Fibroblast of lung (primary cell): ENCODE data around the gene CPM. TPM values are rescaled to one million over a fixed set of nuclear protein-coding genes. Genes with fewer than 3 reads are reported as not detected.
"Not testable (repeated sequence)": the region's sequence is repeated elsewhere in the genome, so short reads cannot be mapped to it uniquely, and the experiment has no call there.

Experiments used
- DNase-seq, 2 donors: peaks; one replicate each; pipeline versions ENCODE4 v3.0.0 to v3.0.0-alpha.2; 2010; ENCODE audit warnings: low read depth in 2 of 2
- H2AFZ ChIP-seq: 2 replicates; pipeline ENCODE4 v1.5.1; 2012; ENCODE audit warnings: low read length, control low read depth, inconsistent platforms
- H3K27ac ChIP-seq: 2 replicates; pipeline ENCODE4 v1.5.1; 2011; ENCODE audit warnings: low read length, control low read depth; ENCODE audit not compliant: insufficient read depth
- H3K27me3 ChIP-seq: 2 replicates; pipeline ENCODE4 v1.5.1; 2011; ENCODE audit warnings: mild to moderate bottlenecking, low read length; ENCODE audit not compliant: control insufficient read depth, insufficient read depth
- H3K36me3 ChIP-seq: 2 replicates; pipeline ENCODE4 v1.5.1; 2011; ENCODE audit warnings: low read length; ENCODE audit not compliant: control insufficient read depth, insufficient read depth
- H3K4me1 ChIP-seq: 2 replicates; pipeline ENCODE4 v1.5.1; 2011; ENCODE audit warnings: low read length; ENCODE audit not compliant: control insufficient read depth, insufficient read depth; ENCODE audit errors: extremely low read depth
- H3K4me2 ChIP-seq: 2 replicates; pipeline ENCODE4 v1.5.1; 2011; ENCODE audit warnings: low read length, control low read depth; ENCODE audit not compliant: insufficient read depth; ENCODE audit errors: extremely low read depth
- H3K4me3 ChIP-seq, 4 experiments: fragments of 200-600 bp in 1 of 4; sonication (generic) in 1 of 4; replicated peaks in 1 of 4; 2 replicates each; pipeline ENCODE4 v1.5.1; 2011 to 2016; ENCODE audit warnings: low read length in 4 of 4, low read depth in 3 of 4, mild to moderate bottlenecking in 3 of 4, control low read depth in 2 of 4, inconsistent platforms in 1 of 4, mixed read lengths in 1 of 4; ENCODE audit not compliant: insufficient read depth in 1 of 4; ENCODE audit errors: control extremely low read depth in 1 of 4
- H3K79me2 ChIP-seq: 2 replicates; pipeline ENCODE4 v1.5.1; 2012; ENCODE audit warnings: mild to moderate bottlenecking, low read length, inconsistent platforms; ENCODE audit not compliant: control insufficient read depth, insufficient read depth
- H3K9ac ChIP-seq: 2 replicates; pipeline ENCODE4 v1.5.1; 2011; ENCODE audit warnings: mild to moderate bottlenecking, low read length, control low read depth; ENCODE audit not compliant: insufficient read depth
- H3K9me3 ChIP-seq: 2 replicates; pipeline ENCODE4 v1.5.1; 2012; ENCODE audit warnings: low read depth, low read length; ENCODE audit not compliant: control insufficient read depth, insufficient read depth
- H4K20me1 ChIP-seq: 2 replicates; pipeline ENCODE4 v1.5.1; 2011; ENCODE audit warnings: low read length; ENCODE audit not compliant: control insufficient read depth, insufficient read depth; ENCODE audit errors: extremely low read depth
- polyA plus RNA-seq, 2 donors: library from polyadenylated mRNA; depleted of rRNA in 1 of 2; stranded (reverse) in 1 of 2; unstranded in 1 of 2; fragments of >200 nt; gene quantifications; 2 replicates each; pipeline ENCODE4 v1.2.1, GENCODE V29; 2011 to 2012; ENCODE audit warnings: missing spikeins in 1 of 2
- total RNA-seq: library from RNA; depleted of rRNA; stranded (reverse); fragments of >200 nt; gene quantifications from 2 replicates; pipeline ENCODE4 v1.2.1, GENCODE V29; 2014

CPM gene
- total and polyA plus RNA-seq, 2 donors (not counting 1 experiment from before 2014, with no cell fraction given), result 5.3 to 23.5 TPM

- H4K20me1 ChIP-seq, H3K27ac ChIP-seq: not testable (repeated sequence)
These were observed 130.6 kb downstream of the CPM start for GRCh38 chr12:68802372-68802745.

More at GRCh38 chr12:68802372-68802745, 130.6 kb downstream of the CPM start:
- H3K4me2 ChIP-seq, H2AFZ ChIP-seq, H3K4me3 ChIP-seq, H3K9me3 ChIP-seq, H3K9ac ChIP-seq, H3K27me3 ChIP-seq, H3K36me3 ChIP-seq, H3K79me2 ChIP-seq, DNase-seq, H3K4me1 ChIP-seq: not testable (repeated sequence)

Other genes with a start within 250 kb of the CPM start
- 24.6 and 44.2 TPM in 2 replicates for gene NUP107, start 246.2 kb downstream of the CPM start, total RNA-seq
- 37.7 and 56.5 TPM in 2 replicates for gene NUP107, start 246.2 kb downstream of the CPM start, polyA plus RNA-seq
- 3.6 and 4.1 TPM in 2 replicates for gene SLC35E3, start 187.0 kb downstream of the CPM start, total RNA-seq
- 10.8 and 11.1 TPM in 2 replicates for gene SLC35E3, start 187.0 kb downstream of the CPM start, polyA plus RNA-seq
- 233 and 240 TPM in 2 replicates for gene MDM2, start 125.0 kb downstream of the CPM start, total RNA-seq
- 46.3 and 46.6 TPM in 2 replicates for gene MDM2, start 125.0 kb downstream of the CPM start, polyA plus RNA-seq